HEK293 (cell line): ENCODE data around the gene FRMD4A.

Source experiments
- CTCF ChIA-PET: fragments of 350-600 bp; formaldehyde crosslinking; extraction: SDS; loops from one replicate; lab custom pipeline; 2021; ENCODE audit warnings: antibody characterized with exemption; lab: Yijun Ruan, JAX
- POLR2A ChIA-PET: fragments of 300-600 bp; formaldehyde crosslinking; extraction: SDS; loops from one replicate; lab custom pipeline; 2020; ENCODE audit warnings: antibody characterized with exemption, inconsistent platforms; lab: Yijun Ruan, JAX
- H3K27ac ChIP-seq: fragments of 200-500 bp; sonication (Bioruptor generic); 2 replicates; pipeline ENCODE4 v1.5.1; 2014; ENCODE audit warnings: low read depth, low read length, control low read depth, inconsistent platforms; ENCODE audit errors: extremely low read depth
- H3K36me3 ChIP-seq, 2 experiments: fragments of 200-500 bp in 1 of 2; sonication (Bioruptor generic) in 1 of 2; 1 replicate in 1 of 2; 2 replicates in 1 of 2; pipeline ENCODE4 v1.5.1; 2014 to 2017; ENCODE audit warnings: inconsistent platforms in 2 of 2, low read length in 2 of 2; ENCODE audit not compliant: control insufficient read depth in 2 of 2, insufficient read depth in 1 of 2
- H3K4me1 ChIP-seq: fragments of 200-500 bp; sonication (Bioruptor generic); 2 replicates; pipeline ENCODE4 v1.5.1; 2014; ENCODE audit warnings: mild to moderate bottlenecking, low read length, inconsistent platforms; ENCODE audit not compliant: control insufficient read depth, insufficient read depth
- H3K4me3 ChIP-seq: 2 replicates; pipeline ENCODE4 v1.5.1; 2011; ENCODE audit warnings: low read depth, mild to moderate bottlenecking, control low read depth, low read length, moderate library complexity
- H3K9me3 ChIP-seq: fragments of 200-500 bp; sonication (Bioruptor generic); 2 replicates; pipeline ENCODE4 v1.5.1; 2014; ENCODE audit warnings: low read depth, low read length, inconsistent platforms; ENCODE audit not compliant: control insufficient read depth, insufficient read depth
- BCL11B ChIP-seq: fragments of 450-650 bp; formaldehyde crosslinking; IDR thresholded peaks from 2 replicates; pipeline ENCODE4 v1.5.1; 2016; ENCODE audit warnings: low read depth, missing biosample characterization, missing genetic modification characterization
- BCL6B ChIP-seq: fragments of 450-650 bp; formaldehyde crosslinking; IDR thresholded peaks from 2 replicates; pipeline ENCODE4 v1.5.1; 2017; ENCODE audit warnings: missing biosample characterization, missing genetic modification characterization
- CTCF ChIP-seq: fragments of 450-650 bp; formaldehyde crosslinking; IDR thresholded peaks from 2 replicates; pipeline ENCODE4 v1.5.1; 2016; ENCODE audit warnings: missing biosample characterization, missing genetic modification characterization
- KLF10 ChIP-seq: fragments of 450-650 bp; IDR thresholded peaks from 2 replicates; pipeline ENCODE4 v1.5.1; 2018; ENCODE audit warnings: missing biosample characterization, mild to moderate bottlenecking, missing genetic modification characterization
- SALL2 ChIP-seq: fragments of 450-650 bp; formaldehyde crosslinking; IDR thresholded peaks from 2 replicates; pipeline ENCODE4 v1.5.0; 2017; ENCODE audit warnings: missing biosample characterization, mild to moderate bottlenecking, missing genetic modification characterization, borderline replicate concordance
- ZBTB8A ChIP-seq: fragments of 450-650 bp; formaldehyde crosslinking; IDR thresholded peaks from 2 replicates; pipeline ENCODE4 v1.5.1; 2016; ENCODE audit warnings: missing biosample characterization, missing genetic modification characterization
- ZFHX2 ChIP-seq: fragments of 450-650 bp; formaldehyde crosslinking; conservative IDR thresholded peaks from 2 replicates; pipeline ENCODE4 v1.5.1; 2016; ENCODE audit warnings: missing biosample characterization, missing genetic modification characterization
- ZNF121 ChIP-seq: fragments of 450-650 bp; formaldehyde crosslinking; IDR thresholded peaks from 2 replicates; pipeline ENCODE4 v1.5.1; 2016; ENCODE audit warnings: missing biosample characterization, missing genetic modification characterization
- ZNF148 ChIP-seq: fragments of 450-650 bp; formaldehyde crosslinking; IDR thresholded peaks from 2 replicates; pipeline ENCODE4 v1.5.0; 2017; ENCODE audit warnings: missing biosample characterization, missing genetic modification characterization, borderline replicate concordance
- ZNF19 ChIP-seq: fragments of 450-650 bp; formaldehyde crosslinking; IDR thresholded peaks from 2 replicates; pipeline ENCODE4; 2016; ENCODE audit warnings: missing biosample characterization, missing genetic modification characterization, low read depth
- ZNF23 ChIP-seq: fragments of 450-650 bp; formaldehyde crosslinking; IDR thresholded peaks from 2 replicates; pipeline ENCODE4 v1.5.1; 2016; ENCODE audit warnings: missing biosample characterization, missing genetic modification characterization, borderline replicate concordance
- ZNF37A ChIP-seq: fragments of 450-650 bp; IDR thresholded peaks from 2 replicates; pipeline ENCODE4 v1.5.1; 2018; ENCODE audit warnings: missing biosample characterization, missing genetic modification characterization
- ZNF521 ChIP-seq: fragments of 450-650 bp; formaldehyde crosslinking; IDR thresholded peaks from 2 replicates; pipeline ENCODE4 v1.5.1; 2017; ENCODE audit warnings: missing biosample characterization, mild to moderate bottlenecking, missing genetic modification characterization
- ZNF610 ChIP-seq: fragments of 450-650 bp; formaldehyde crosslinking; IDR thresholded peaks from 2 replicates; pipeline ENCODE4 v1.5.1; 2016; ENCODE audit warnings: missing biosample characterization, missing genetic modification characterization, borderline replicate concordance
- ZNF692 ChIP-seq: fragments of 450-650 bp; formaldehyde crosslinking; IDR thresholded peaks from 2 replicates; pipeline ENCODE4 v1.5.1; 2016; ENCODE audit warnings: missing biosample characterization, missing genetic modification characterization
- ZNF704 ChIP-seq: fragments of 450-650 bp; formaldehyde crosslinking; IDR thresholded peaks from 2 replicates; pipeline ENCODE4 v1.5.1; 2016; ENCODE audit warnings: missing biosample characterization, missing genetic modification characterization
- ZSCAN23 ChIP-seq: fragments of 450-650 bp; formaldehyde crosslinking; IDR thresholded peaks from 2 replicates; pipeline ENCODE4 v1.5.1; 2016; ENCODE audit warnings: missing biosample characterization, missing genetic modification characterization

Gene FRMD4A

GRCh38 chr10:13612654-13613373, 717.9 kb downstream of the FRMD4A start:
- no peak for TF ChIP-seq ZNF704 (tag by site-specific recombination)
- no peak for TF ChIP-seq ZNF23
- no peak for TF ChIP-seq ZNF121 (tag by site-specific recombination)
- no peak for TF ChIP-seq ZSCAN23 (tag by site-specific recombination)
- TF ChIP-seq CTCF: 0 out of 2 replicates have a peak, but pooled peaks have one; percentile 7
- no peak for TF ChIP-seq ZNF610
- no peak for TF ChIP-seq ZFHX2
- POLR2A ChIA-PET: interaction anchor here (0.7 kb wide), 1 partner anchor 26 kb away, joined by 3 read pairs; the partner anchor contains the start of gene PRPF18
- Histone ChIP-seq H3K27ac (no peak overlapping the region), H3K9me3 (no peaks in the 10 kb centered on the region), H3K36me3 (peaks cover 19 to 58% of the 10 kb centered on the region in 2 experiments), H3K4me1 (no peaks in the 10 kb centered on the region), H3K4me3 (no peak overlapping the region)
- CTCF ChIA-PET: interaction anchor here (0.6 to 2.2 kb wide), 16 partner anchors 8 to 399 kb away, joined by 3 to 11 read pairs (median 4); no protein-coding TSS in a partner anchor

GRCh38 chr10:13608246-13608853, 722.4 kb downstream of the FRMD4A start:
- TF ChIP-seq ZBTB8A (no peak), ZNF521 (tag by site-specific recombination) (no peak), BCL6B (tag by site-specific recombination) (no peak), KLF10 (tag by site-specific recombination) (no peak), SALL2 (tag by site-specific recombination) (no peak), ZNF37A (tag by site-specific recombination) (no peak), BCL11B (no peak), ZNF692 (no peak), ZNF148 (tag by site-specific recombination) (no peak), ZSCAN23 (tag by site-specific recombination) (no peak), ZNF19 (tag by site-specific recombination) (no peak)
- Histone ChIP-seq H3K27ac (no peak overlapping the region), H3K36me3 (peaks cover 27 to 58% of the 10 kb centered on the region in 2 experiments), H3K4me1 (no peaks in the 10 kb centered on the region), H3K4me3 (no peak overlapping the region), H3K9me3 (no peaks in the 10 kb centered on the region)
- POLR2A ChIA-PET: no interaction called here
- CTCF ChIA-PET: interaction anchor here (1.2 kb wide), 1 partner anchor 22 kb away, joined by 3 read pairs; the partner anchor contains the start of gene PRPF18
